Anterior cingulate cortex (tissue), 58 donors: ENCODE data around the gene DHPS.

Source experiments
- DNase-seq, 58 donors: peaks; one replicate each; lab custom pipeline; 2025; lab: John Stamatoyannopoulos, UW

The DHPS gene

GRCh38 chr19:12676384-12676792 is 5.3 kb downstream of the DHPS start:
- peak in 55 of 58 donors; percentile 2 to 86 (median 44) for DNase-seq

- DNase-seq = no peak
Observed at GRCh38 chr19:12675940-12676339, 5.7 kb downstream of the DHPS start.

GRCh38 chr19:12675399-12675798 is 6.3 kb downstream of the DHPS start:
- no peak for DNase-seq

- no peak for DNase-seq
Observed at GRCh38 chr19:12672744-12673143, 8.9 kb downstream of the DHPS start.

GRCh38 chr19:12670159-12670928 is 11.3 kb downstream of the DHPS start:
- no peak for DNase-seq

GRCh38 chr19:12669270-12670158 is 12.2 kb downstream of the DHPS start:
- DNase-seq = peak in 57 of 58 donors; percentile 36 to 90 (median 78)

GRCh38 chr19:12668932-12669269 is 12.8 kb downstream of the DHPS start:
- peak in 33 of 58 donors; percentile 28 to 75 (median 65) for DNase-seq

GRCh38 chr19:12668346-12668745 is 13.3 kb downstream of the DHPS start:
- no peak for DNase-seq

- DNase-seq = no peak
Observed at GRCh38 chr19:12667731-12668302, 13.9 kb downstream of the DHPS start.

- DNase-seq = peak in 56 of 58 donors; percentile 15 to 77 (median 56)
Observed at GRCh38 chr19:12666265-12667048, 15.2 kb downstream of the DHPS start, which contains the start of the genes MAN2B1 and WDR83. Gene MAN2B1 (minus strand): TSS chr19:12666742. CDS start chr19:12666701, 41 bp downstream. Gene WDR83 (plus strand): TSS chr19:12666807. CDS start chr19:12669791, 2,984 bp downstream.

GRCh38 chr19:12665671-12666264 is 15.9 kb downstream of the DHPS start:
- no peak for DNase-seq

- peak in 17 of 58 donors; percentile 3 to 52 (median 16) for DNase-seq
Observed at GRCh38 chr19:12665281-12665573, 16.5 kb downstream of the DHPS start.

GRCh38 chr19:12664406-12665280 is 17.0 kb downstream of the DHPS start:
- peak in 1 of 58 donors; percentile 17 for DNase-seq

GRCh38 chr19:12660980-12661379 is 20.7 kb downstream of the DHPS start:
- DNase-seq = peak in 15 of 58 donors; percentile 3 to 65 (median 28)

GRCh38 chr19:12657966-12658365 is 23.7 kb downstream of the DHPS start:
- DNase-seq = no peak

- DNase-seq = no peak
Observed at GRCh38 chr19:12656899-12657571, 24.6 kb downstream of the DHPS start.

GRCh38 chr19:12655546-12655945 is 26.1 kb downstream of the DHPS start:
- DNase-seq = no peak

GRCh38 chr19:12652219-12652618 is 29.5 kb downstream of the DHPS start:
- DNase-seq = no peak
